ENCODE results near the gene IL4R.

DNA sequence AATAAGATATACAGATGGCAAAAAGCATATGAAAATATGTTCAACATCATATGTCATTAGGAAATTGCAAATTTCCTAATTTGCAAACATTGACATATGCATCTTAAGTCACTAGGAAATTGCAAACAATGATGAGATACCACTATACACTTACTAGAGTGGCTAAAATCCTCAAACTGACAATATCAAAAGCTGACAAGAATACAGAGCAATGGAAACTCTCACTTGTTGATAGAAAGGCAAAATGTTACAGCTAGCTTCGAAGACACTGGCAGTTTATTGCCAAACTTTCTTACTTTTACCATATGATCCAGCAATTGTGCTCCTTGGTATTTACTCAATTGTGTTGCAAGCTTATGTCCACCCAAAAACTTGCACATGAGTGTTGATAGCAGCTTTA lies 5.0 kb upstream of the IL4R start:
- TF ChIP-seq, protein P1, sequence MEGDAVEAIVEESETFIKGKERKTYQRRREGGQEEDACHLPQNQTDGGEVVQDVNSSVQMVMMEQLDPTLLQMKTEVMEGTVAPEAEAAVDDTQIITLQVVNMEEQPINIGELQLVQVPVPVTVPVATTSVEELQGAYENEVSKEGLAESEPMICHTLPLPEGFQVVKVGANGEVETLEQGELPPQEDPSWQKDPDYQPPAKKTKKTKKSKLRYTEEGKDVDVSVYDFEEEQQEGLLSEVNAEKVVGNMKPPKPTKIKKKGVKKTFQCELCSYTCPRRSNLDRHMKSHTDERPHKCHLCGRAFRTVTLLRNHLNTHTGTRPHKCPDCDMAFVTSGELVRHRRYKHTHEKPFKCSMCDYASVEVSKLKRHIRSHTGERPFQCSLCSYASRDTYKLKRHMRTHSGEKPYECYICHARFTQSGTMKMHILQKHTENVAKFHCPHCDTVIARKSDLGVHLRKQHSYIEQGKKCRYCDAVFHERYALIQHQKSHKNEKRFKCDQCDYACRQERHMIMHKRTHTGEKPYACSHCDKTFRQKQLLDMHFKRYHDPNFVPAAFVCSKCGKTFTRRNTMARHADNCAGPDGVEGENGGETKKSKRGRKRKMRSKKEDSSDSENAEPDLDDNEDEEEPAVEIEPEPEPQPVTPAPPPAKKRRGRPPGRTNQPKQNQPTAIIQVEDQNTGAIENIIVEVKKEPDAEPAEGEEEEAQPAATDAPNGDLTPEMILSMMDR (IDR thresholded peaks at IDR 0.05), result no peak
- TF ChIP-seq POLR2A (IDR thresholded peaks at IDR 0.05) (no peak), POLR2AphosphoS5 (IDR thresholded peaks at IDR 0.05) (no peak)
